Body of pancreas (tissue), 4 donors: Measurements from ENCODE around the gene GJB1. TPM values are rescaled to one million over a fixed set of nuclear protein-coding genes. Genes with fewer than 3 reads are reported as not detected.

Source experiments
- ATAC-seq: fragments of 150-250 bp; one replicate; pipeline ENCODE4 v1.9.1; 2016
- DNase-seq, 4 donors: peaks; one replicate each; pipeline ENCODE4 v3.0.0-alpha.2; 2019
- H3K27ac ChIP-seq, 4 donors: fragments of 200-600 bp; sonication (generic); 1 replicate in 3 of 4; 2 replicates in 1 of 4; pipeline versions ENCODE4 v1.5.1 to v1.6.1; 2016 to 2019; ENCODE audit warnings: mild to moderate bottlenecking in 1 of 4, mixed read lengths in 1 of 4, moderate library complexity in 1 of 4
- H3K27me3 ChIP-seq, 2 donors: fragments of 200-600 bp; sonication (generic); one replicate each; pipeline ENCODE4 v1.6.0; 2016; ENCODE audit warnings: mild to moderate bottlenecking in 1 of 2
- H3K36me3 ChIP-seq, 2 donors: fragments of 200-600 bp; sonication (generic); replicated peaks in 1 of 2; 2 replicates each; pipeline ENCODE4 v1.5.1; 2016; ENCODE audit warnings: low read depth in 2 of 2; ENCODE audit not compliant: insufficient read depth in 1 of 2
- H3K4me1 ChIP-seq: fragments of 200-600 bp; sonication (generic); one replicate; pipeline ENCODE4 v1.6.0; 2016
- H3K4me3 ChIP-seq, 2 donors: fragments of 200-600 bp; sonication (generic); 1 replicate in 1 of 2; 2 replicates in 1 of 2; pipeline ENCODE4 v1.5.1; 2016 to 2019
- H3K9me3 ChIP-seq, 3 donors: fragments of 200-600 bp; sonication (generic); 1 replicate in 2 of 3; 2 replicates in 1 of 3; pipeline ENCODE4 v1.5.1; 2016
- CTCF ChIP-seq, 7 experiments: fragments of 450-650 bp in 4 of 7; fragments of 200-600 bp in 3 of 7; sonication (generic) in 3 of 7; IDR thresholded peaks; one replicate each; pipeline ENCODE4 v1.5.1; 2016 to 2019; ENCODE audit warnings: antibody characterized with exemption in 7 of 7
- POLR2A ChIP-seq, 3 donors: fragments of 450-650 bp; IDR thresholded peaks; one replicate each; pipeline ENCODE4 v1.6.1; 2016; ENCODE audit warnings: antibody characterized with exemption in 3 of 3, mild to moderate bottlenecking in 2 of 3
- WGBS, 2 donors: methylation state at CpG; one replicate each; pipeline ENCODE4 v1.1.5; 2017; 5-methylcytosine and 5-hydroxymethylcytosine counted together
- intact Hi-C: fragments of 100-400 bp; cut with DNase I; formaldehyde crosslinking; loops from one replicate; pipeline ENCODE4 v1.15.1; 2023
- total RNA-seq, 2 donors: library from RNA; depleted of rRNA; stranded (reverse); fragments of >200 nt; gene quantifications; one replicate each; pipeline ENCODE4 v1.1.0, GENCODE V29; 2016

The GJB1 gene
- total RNA-seq = 10 to 100 TPM; 24.7 to 31.4 TPM

- TF ChIP-seq POLR2A (IDR thresholded peaks at IDR 0.05) = peak in 1 of 3 donors; percentile 5
- TF ChIP-seq CTCF (IDR thresholded peaks at IDR 0.05) = no peak
- Histone ChIP-seq H3K27me3 (no peaks in the 10 kb centered on the region), H3K36me3 (no peaks in the 10 kb centered on the region), H3K27ac (peak within 1 kb of the TSS in 1 of 4 donors; percentile 45), H3K9me3 (no peaks in the 10 kb centered on the region), H3K4me3 (no peak within 1 kb of the TSS), H3K4me1 (peaks cover 47% of the 10 kb centered on the region)
- WGBS, 2 donors = 60 to 100% methylated on average over 1 to 15 of the region's 18 CpGs
- DNase-seq (no peak), ATAC-seq (no peak)
- intact Hi-C loops = no loop called here
Observed at GRCh38 chrX:71222929-71223328, at the start of gene GJB1. GJB1 (plus strand) TSS chrX:71223224; CDS start chrX:71223708, 484 bp downstream.

- intact Hi-C loops = loop anchor here (10.0 kb wide), 1 partner anchor 199 kb away; no protein-coding TSS in a partner anchor
- TF ChIP-seq POLR2A (IDR thresholded peaks at IDR 0.05) (no peak), CTCF (IDR thresholded peaks at IDR 0.05) (no peak)
- 44 to 76% methylated on average over 2 of the region's 2 CpGs for WGBS, 2 donors
- no peak for DNase-seq
- H3K36me3 ChIP-seq = no peaks in the 10 kb centered on the region
- H3K27ac ChIP-seq = no peak overlapping the region
- H3K9me3 ChIP-seq = no peaks in the 10 kb centered on the region
- H3K27me3 ChIP-seq = no peaks in the 10 kb centered on the region
- no peak overlapping the region for H3K4me3 ChIP-seq
- no peak for ATAC-seq
- no peaks in the 10 kb centered on the region for H3K4me1 ChIP-seq
Observed at GRCh38 chrX:71173440-71173839, 49.6 kb upstream of the GJB1 start.

- H3K27ac ChIP-seq = no peak overlapping the region
- intact Hi-C loops = loop anchor here (10.0 kb wide), 1 partner anchor 200 kb away; no protein-coding TSS in a partner anchor
- peaks cover 8% of the 10 kb centered on the region for H3K4me1 ChIP-seq
- no peaks in the 10 kb centered on the region for H3K36me3 ChIP-seq
- no peak for ATAC-seq
- H3K4me3 ChIP-seq = no peak overlapping the region
- H3K27me3 ChIP-seq = no peaks in the 10 kb centered on the region
- no peaks in the 10 kb centered on the region for H3K9me3 ChIP-seq
- TF ChIP-seq CTCF (IDR thresholded peaks at IDR 0.05) = no peak
- TF ChIP-seq POLR2A (IDR thresholded peaks at IDR 0.05) = no peak
- no peak for DNase-seq
- WGBS, 2 donors = 92 to 100% methylated on average over 1 of the region's 1 CpG
Observed at GRCh38 chrX:71174795-71175194, 48.2 kb upstream of the GJB1 start.

GRCh38 chrX:71175531-71175930 lies 47.5 kb upstream of the GJB1 start:
- ATAC-seq (no peak), DNase-seq (no peak)
- WGBS, 2 donors = 71 to 81% methylated on average over 2 to 4 of the region's 5 CpGs
- H3K9me3 ChIP-seq = no peaks in the 10 kb centered on the region
- no peaks in the 10 kb centered on the region for H3K27me3 ChIP-seq
- no peak overlapping the region for H3K4me3 ChIP-seq
- intact Hi-C loops = loop anchor here (10.0 kb wide), 1 partner anchor 201 kb away; no protein-coding TSS in a partner anchor
- peaks cover 13% of the 10 kb centered on the region for H3K4me1 ChIP-seq
- H3K27ac ChIP-seq = no peak overlapping the region
- H3K36me3 ChIP-seq = no peaks in the 10 kb centered on the region
- TF ChIP-seq POLR2A (IDR thresholded peaks at IDR 0.05) = no peak

GRCh38 chrX:71177327-71177726 lies 45.7 kb upstream of the GJB1 start:
- no peak overlapping the region for H3K27ac ChIP-seq
- TF ChIP-seq POLR2A (IDR thresholded peaks at IDR 0.05) (no peak), CTCF (IDR thresholded peaks at IDR 0.05) (no peak)
- H3K4me3 ChIP-seq = no peak overlapping the region
- no peaks in the 10 kb centered on the region for H3K9me3 ChIP-seq
- ATAC-seq (no peak), DNase-seq (no peak)
- no peaks in the 10 kb centered on the region for H3K36me3 ChIP-seq
- intact Hi-C loops = loop anchor here (10.0 kb wide), 1 partner anchor 203 kb away; no protein-coding TSS in a partner anchor
- WGBS, 2 donors = 55 to 64% methylated on average over 3 of the region's 3 CpGs
- H3K27me3 ChIP-seq = no peaks in the 10 kb centered on the region
- H3K4me1 ChIP-seq = peaks cover 21% of the 10 kb centered on the region
